Right renal pelvis (tissue), 4 donors: ENCODE results near the gene FAM53B. TPM values are rescaled to one million over a fixed set of nuclear protein-coding genes. Genes with fewer than 3 reads are reported as not detected.

Experiments
- DNase-seq, 4 donors: peaks; one replicate each; pipeline ENCODE4 v3.0.0-alpha.2; 2013; ENCODE audit warnings: low read depth in 4 of 4, low spot score in 3 of 4, missing footprints in 1 of 4
- polyA plus RNA-seq, 4 donors: library from polyadenylated mRNA; unstranded; fragments of 120-200 nt; gene quantifications; one replicate each; pipeline ENCODE4 v1.2.1, GENCODE V29; 2013; ENCODE audit not compliant: insufficient read length in 4 of 4

Gene FAM53B
- polyA plus RNA-seq, 4 donors: 21.4 to 28.3 (median 28.1) TPM

GRCh38 chr10:124711145-124711544 is 33.0 kb downstream of the FAM53B start:
- DNase-seq: no peak

- peak in 1 of 4 donors; percentile 44 for DNase-seq
Measured at GRCh38 chr10:124710266-124710881, 33.8 kb downstream of the FAM53B start.

- DNase-seq: no peak
Measured at GRCh38 chr10:124709861-124710260, 34.3 kb downstream of the FAM53B start.

- peak in 1 of 4 donors; percentile 48 for DNase-seq
Measured at GRCh38 chr10:124708922-124709520, 35.2 kb downstream of the FAM53B start.

- DNase-seq: no peak
Measured at GRCh38 chr10:124708246-124708779, 35.9 kb downstream of the FAM53B start.

GRCh38 chr10:124707551-124707950 is 36.6 kb downstream of the FAM53B start:
- no peak for DNase-seq

- no peak for DNase-seq
Measured at GRCh38 chr10:124707144-124707467, 37.1 kb downstream of the FAM53B start.

- no peak for DNase-seq
Measured at GRCh38 chr10:124706462-124707143, 37.6 kb downstream of the FAM53B start.

- no peak for DNase-seq
Measured at GRCh38 chr10:124705817-124706461, 38.2 kb downstream of the FAM53B start.

- no peak for DNase-seq
Measured at GRCh38 chr10:124705381-124705740, 38.8 kb downstream of the FAM53B start.

- DNase-seq: no peak
Measured at GRCh38 chr10:124704428-124705380, 39.5 kb downstream of the FAM53B start.

GRCh38 chr10:124703778-124704427 is 40.3 kb downstream of the FAM53B start:
- DNase-seq: no peak

GRCh38 chr10:124703372-124703771 is 40.8 kb downstream of the FAM53B start:
- no peak for DNase-seq

- DNase-seq: no peak
Measured at GRCh38 chr10:124701881-124702656, 42.1 kb downstream of the FAM53B start.

- DNase-seq: peak; percentile 74 to 80 (median 76)
Measured at GRCh38 chr10:124701435-124701834, 42.7 kb downstream of the FAM53B start.

GRCh38 chr10:124701038-124701365 is 43.2 kb downstream of the FAM53B start:
- no peak for DNase-seq

GRCh38 chr10:124700293-124701037 is 43.7 kb downstream of the FAM53B start:
- no peak for DNase-seq

- no peak for DNase-seq
Measured at GRCh38 chr10:124699471-124700292, 44.5 kb downstream of the FAM53B start.
